ENCODE measurements around the gene OR9Q1.

The OR9Q1 gene

DNA sequence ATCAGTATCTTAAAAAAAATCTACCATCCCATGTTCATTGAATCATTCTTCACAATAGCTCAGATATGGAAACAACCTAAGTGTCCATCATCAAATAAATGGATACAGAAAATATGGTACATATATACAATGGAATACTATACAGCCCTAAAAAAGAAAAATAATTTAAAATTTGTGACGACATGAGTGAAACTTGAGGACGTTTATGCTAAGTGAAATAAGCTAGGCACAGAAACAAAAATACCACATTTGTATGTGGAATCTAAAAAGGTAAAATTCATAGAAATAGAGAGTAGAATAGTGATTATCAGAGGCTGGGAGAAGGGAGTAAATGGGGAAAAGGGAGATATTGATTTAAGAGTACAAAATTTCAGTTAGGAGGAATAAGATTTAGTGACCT, 62.8 kb downstream of the OR9Q1 start:
- TF ChIP-seq, protein P1, sequence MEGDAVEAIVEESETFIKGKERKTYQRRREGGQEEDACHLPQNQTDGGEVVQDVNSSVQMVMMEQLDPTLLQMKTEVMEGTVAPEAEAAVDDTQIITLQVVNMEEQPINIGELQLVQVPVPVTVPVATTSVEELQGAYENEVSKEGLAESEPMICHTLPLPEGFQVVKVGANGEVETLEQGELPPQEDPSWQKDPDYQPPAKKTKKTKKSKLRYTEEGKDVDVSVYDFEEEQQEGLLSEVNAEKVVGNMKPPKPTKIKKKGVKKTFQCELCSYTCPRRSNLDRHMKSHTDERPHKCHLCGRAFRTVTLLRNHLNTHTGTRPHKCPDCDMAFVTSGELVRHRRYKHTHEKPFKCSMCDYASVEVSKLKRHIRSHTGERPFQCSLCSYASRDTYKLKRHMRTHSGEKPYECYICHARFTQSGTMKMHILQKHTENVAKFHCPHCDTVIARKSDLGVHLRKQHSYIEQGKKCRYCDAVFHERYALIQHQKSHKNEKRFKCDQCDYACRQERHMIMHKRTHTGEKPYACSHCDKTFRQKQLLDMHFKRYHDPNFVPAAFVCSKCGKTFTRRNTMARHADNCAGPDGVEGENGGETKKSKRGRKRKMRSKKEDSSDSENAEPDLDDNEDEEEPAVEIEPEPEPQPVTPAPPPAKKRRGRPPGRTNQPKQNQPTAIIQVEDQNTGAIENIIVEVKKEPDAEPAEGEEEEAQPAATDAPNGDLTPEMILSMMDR (conservative IDR thresholded peaks at IDR 0.05; ENCODE audit: control insufficient read depth, insufficient read depth, low read depth, low read length) = no peak
- DNase-seq (ENCODE audit: low read depth) = no peak
- H3K4me3 ChIP-seq (ENCODE audit: control insufficient read depth, low read depth, low read length) = no peak overlapping the region

DNA sequence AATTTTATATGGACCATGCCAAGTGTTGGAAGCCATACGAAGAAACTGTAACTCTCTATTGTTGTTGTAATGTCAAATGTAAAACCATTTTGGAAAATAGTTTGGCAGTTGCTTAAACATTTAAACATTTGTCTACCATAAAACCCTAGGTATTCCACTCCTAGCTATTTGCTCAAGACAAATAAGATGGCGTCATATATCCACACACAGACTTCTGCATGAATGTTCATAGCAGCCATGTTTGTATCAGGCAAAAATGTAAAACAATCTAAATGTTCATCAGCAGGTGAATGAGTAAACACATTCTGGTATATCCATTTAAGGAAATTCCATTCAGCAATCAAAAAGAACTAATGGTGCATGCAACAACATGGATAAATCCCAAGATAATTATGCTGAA, 73.8 kb downstream of the OR9Q1 start:
- TF ChIP-seq, protein P1 (conservative IDR thresholded peaks at IDR 0.05; ENCODE audit: control insufficient read depth, insufficient read depth, low read depth, low read length) = no peak
- no peak overlapping the region for H3K4me3 ChIP-seq (ENCODE audit: control insufficient read depth, low read depth, low read length)
- DNase-seq (ENCODE audit: low read depth) = no peak

DNA sequence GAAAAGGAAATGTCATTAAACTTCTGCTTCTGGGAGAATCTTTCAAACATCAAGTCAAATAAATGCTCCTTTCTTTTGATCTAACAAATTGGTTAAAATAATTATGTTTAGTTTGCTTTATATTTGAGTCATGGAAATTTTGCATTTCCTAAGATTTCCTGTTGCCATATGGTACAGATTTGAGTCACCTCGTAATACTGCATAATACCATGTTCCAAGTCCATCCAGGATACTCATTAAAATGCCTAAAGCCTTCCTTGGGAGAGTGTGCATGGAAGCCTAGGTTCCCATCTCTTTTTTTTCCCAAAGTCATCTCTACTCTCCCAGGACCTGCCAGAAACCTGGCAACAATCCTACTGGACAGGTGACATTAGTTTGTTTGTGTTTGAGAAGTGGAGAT, 97.4 kb downstream of the OR9Q1 start:
- DNase-seq (ENCODE audit: low read depth) = peak; percentile 4
- H3K4me3 ChIP-seq (ENCODE audit: control insufficient read depth, low read depth, low read length) = no peak overlapping the region
- TF ChIP-seq, protein P1 (conservative IDR thresholded peaks at IDR 0.05; ENCODE audit: control insufficient read depth, insufficient read depth, low read depth, low read length) = no peak

DNA sequence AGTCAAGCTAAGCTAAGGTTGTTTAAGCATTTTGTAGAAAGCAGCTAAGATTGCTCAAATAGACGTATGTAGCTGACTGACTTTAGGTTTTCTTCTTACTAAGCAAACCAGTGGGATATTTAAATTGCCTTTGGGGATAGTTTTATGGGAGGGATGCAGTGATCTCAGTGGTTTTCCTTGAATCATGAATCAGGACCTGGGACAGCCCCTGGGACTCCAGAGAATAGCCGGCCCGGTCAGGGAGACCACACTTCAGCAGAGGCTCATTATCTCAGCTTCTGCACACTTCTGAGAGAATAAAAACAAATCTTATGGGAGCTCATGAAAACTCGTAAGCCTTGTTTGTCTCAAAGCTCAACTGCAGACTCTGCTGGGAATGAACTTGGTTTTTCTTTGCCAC, 101.8 kb downstream of the OR9Q1 start, which contains the start of gene OR9I1:
Gene OR9I1, minus strand, starts transcription at position 62 of the 400 bp plus-strand sequence. CDS start 6,086 bp downstream, outside the sequence.
- TF ChIP-seq, protein P1 (conservative IDR thresholded peaks at IDR 0.05; ENCODE audit: control insufficient read depth, insufficient read depth, low read depth, low read length) = no peak
- no peak within 1 kb of the TSS for H3K4me3 ChIP-seq (ENCODE audit: control insufficient read depth, low read depth, low read length)
- DNase-seq (ENCODE audit: low read depth) = no peak

DNA sequence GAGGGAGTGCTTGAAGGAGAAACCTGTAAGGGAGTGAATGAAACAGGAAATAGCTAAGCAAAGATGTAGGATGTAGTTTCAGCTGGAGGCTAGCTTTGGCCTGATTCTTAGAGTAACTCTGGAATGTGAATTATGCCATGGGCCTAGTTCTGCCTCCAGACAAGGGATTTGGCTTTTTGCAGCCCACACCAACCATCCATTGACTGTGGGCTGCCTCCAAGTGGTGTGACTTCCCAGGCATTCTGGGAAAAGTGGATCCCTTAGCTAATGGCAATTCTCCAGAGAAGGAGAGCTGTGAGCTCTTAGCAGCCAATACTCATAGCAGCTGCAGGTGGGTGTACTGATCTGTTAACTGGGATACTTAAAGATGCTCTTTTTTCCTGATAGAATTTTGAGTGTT, 103.7 kb downstream of the OR9Q1 start:
- TF ChIP-seq, protein P1 (conservative IDR thresholded peaks at IDR 0.05; ENCODE audit: control insufficient read depth, insufficient read depth, low read depth, low read length) = no peak
- no peak overlapping the region for H3K4me3 ChIP-seq (ENCODE audit: control insufficient read depth, low read depth, low read length)

DNA sequence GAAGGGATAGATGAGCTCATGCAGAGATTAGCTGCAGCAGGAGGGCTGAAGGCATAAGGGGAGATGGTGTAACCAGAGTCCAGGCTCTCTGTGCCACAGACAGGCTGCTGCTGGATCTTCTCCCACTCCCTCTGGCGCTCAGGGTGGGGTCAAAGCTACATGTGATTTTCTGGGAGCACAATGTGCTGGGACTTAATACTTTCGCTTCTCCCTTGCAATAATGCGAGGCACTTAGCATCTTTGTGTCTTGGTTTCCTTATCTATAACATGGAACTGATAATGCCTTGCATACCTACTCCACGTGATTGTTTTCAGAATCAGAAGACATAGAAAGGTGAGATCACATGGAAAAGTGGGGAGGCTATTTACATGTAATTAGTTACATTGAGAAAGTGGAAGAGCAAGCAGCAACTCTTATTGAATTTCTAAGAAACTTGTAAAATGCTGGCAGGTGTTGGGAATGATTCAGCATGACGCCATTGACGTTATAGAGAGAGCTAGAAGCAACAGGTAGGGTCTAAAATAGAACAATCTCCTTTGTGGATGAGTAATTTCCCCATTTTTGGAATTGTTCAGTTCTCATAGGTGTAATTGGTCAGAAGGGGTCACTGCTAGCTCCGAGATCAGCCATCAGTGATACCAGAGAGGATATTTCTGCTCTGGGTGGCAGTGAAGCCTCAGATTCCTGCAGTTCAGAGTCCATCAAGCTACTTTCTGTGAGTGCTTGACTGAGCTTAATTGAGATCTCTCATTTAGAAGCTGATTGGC, 109.8 kb downstream of the OR9Q1 start:
- DNase-seq (ENCODE audit: low read depth) = no peak
- H3K4me3 ChIP-seq (ENCODE audit: control insufficient read depth, low read depth, low read length) = no peak overlapping the region
- TF ChIP-seq, protein P1 (conservative IDR thresholded peaks at IDR 0.05; ENCODE audit: control insufficient read depth, insufficient read depth, low read depth, low read length) = no peak

More for the DNA sequence above, 103.7 kb downstream of the OR9Q1 start:
- no peak for DNase-seq (ENCODE audit: low read depth)

Measured in fibroblast of mammary gland (primary cell).